HCEC 1CT (cell line): ENCODE measurements around the gene IQCE.

Source experiments
- DNase-seq: peaks from one replicate; pipeline ENCODE4 v3.0.0-alpha.2; 2017

The IQCE gene

DNA sequence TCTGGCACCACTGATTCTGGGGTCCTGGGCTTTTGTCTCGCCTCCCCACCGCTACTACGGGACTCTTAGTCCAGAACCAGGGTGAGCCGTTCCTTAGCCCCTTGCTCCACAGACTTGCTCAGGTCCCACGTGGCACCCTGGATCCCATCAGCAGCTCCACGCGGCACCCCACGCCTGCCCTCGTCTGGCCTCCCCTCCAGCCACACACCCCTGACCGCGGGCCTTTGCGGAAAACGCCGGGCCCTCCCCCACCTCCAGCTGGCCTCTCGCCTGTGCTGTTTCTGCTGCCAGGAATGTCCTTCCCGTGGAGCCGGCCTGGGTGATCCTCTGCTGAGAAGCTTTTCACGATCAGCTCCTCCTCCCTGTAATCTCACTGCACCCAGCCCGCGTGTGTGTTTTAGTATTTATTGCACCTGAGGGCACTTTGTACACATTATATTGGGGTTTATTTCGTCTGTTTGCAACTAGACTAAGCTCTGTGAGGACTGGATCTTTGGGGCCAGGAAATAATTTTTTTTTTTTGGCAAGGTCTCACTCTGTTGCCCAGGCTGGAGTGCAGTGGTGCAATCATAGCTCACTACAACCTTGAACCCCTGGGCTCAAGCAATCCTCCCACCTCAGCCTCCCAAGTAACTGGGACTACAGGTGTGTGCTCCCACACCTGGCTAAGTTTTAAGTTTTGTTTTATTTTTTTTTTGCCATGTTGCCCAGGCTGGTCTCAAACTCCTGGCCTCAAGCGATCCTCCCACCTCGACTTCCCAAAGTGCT, 62.5 kb downstream of the IQCE start:
- DNase-seq = no peak

DNA sequence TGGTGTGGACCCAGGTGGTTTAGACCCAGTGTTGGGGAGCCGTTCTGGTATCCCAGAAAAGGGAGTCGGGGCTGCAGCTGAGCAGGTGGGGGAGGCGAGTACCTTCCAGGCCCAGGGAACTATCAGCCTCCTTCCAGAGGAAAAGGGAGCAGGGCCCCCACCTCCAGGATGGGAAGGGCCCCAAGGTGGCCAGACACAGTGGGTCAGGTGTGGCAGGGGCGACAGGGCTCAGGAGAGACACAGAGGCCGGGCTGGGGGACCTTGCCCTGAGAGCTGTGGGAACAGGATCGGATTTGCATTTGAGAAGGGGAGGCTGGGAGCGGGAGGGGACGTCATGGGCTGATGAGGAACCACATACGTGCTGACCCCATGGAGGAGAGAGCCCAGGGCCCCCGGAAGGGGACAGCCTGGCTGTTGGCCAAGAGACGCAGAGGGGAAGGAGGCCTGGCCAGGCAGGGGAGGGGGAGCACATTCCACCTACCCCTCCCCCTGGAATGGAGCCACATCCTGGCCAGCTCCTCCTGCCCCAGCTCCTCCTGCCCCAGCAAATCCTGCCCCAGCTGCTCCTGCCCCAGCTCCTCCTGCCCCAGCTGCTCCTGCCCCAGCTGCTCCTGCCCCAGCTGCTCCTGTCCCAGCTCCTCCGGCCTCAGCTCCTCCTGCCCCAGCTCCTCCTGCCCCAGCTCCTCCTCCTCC, 63.3 kb downstream of the IQCE start:
- DNase-seq = no peak

DNA sequence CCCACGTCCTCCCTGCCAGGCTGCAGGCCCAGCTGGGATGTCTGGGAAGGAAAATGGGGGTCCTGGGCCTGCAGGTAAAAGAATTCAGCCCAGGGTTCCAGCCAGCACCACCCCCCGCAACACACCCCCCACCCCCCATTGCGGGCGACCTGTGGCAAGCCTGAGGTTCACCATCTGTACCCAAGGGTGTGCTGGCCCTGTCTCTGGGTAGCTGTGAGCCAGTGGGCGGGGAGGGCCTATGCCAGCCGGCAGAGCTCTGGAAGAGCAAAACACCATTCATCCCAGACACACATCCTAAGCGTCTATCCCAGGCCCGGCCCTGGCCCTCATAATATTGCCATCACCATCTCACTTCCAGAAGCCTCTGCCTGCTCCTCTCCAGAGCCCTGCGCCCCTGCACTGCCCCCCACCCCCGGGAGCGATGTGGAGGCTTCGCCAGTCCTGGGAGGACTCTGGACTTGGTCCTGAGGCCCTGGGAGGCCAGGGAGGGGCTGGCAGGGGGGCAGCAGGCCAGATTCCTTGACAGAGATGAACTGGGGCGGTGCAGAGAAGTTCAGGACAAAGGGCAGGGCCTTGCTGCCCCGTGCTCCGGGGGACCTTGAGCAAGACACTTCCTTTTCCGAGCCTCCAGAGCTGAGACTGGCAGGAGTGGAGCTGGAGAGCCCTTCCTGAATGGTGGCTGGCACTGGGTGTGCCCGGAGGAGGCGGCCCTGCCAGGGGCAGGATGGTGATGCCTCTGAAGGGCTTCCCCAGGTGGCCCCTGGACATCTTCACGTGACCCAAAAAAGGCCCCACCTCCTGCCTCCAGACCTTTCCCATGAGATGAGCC, 64.3 kb downstream of the IQCE start:
- DNase-seq = no peak

DNA sequence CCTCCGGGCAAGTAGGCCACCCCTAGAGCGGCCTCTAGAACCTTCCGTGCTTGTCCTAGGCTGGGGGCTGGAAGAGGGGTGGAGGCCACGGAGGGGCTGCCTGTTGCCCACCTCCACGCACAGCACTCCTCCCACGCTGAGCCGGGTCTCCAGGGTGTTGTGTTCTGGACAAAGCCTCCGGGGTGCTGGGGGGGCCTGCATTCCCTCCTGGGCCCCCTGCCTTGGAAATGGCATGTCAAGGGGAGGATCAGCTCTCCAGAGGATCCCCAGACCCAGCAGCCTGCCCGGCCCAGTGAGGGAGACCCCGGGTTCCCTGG, 64.9 kb downstream of the IQCE start:
- no peak for DNase-seq

DNA sequence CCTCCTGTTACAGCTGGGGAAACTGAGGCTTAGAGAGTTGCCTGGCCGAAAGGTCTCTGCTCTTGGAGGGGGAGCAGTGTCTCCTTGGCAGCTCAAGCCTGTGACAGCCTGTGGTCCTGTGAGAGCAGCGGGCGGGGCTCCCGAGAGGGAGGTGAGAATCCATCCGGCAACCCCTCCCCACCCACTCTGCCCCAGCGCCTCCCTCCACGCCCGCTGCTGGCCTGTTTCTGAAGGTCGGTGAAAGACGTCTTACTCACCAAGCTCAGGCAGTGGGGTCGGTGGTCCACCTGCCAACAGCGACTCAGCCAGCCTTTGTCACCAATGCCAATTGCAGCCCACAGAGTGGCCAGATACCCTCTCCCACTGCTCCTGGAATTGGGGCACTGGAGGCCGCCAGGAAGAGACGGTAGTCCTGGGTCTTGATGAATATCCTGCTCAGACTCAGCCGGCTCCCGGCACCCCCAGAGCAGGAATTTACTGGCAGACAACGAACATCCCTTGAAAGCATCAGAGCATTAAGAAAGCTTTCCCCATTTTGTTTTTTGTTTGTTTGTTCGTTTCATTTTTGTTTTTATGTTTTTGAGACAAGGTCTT, 65.6 kb downstream of the IQCE start:
- DNase-seq = no peak

DNA sequence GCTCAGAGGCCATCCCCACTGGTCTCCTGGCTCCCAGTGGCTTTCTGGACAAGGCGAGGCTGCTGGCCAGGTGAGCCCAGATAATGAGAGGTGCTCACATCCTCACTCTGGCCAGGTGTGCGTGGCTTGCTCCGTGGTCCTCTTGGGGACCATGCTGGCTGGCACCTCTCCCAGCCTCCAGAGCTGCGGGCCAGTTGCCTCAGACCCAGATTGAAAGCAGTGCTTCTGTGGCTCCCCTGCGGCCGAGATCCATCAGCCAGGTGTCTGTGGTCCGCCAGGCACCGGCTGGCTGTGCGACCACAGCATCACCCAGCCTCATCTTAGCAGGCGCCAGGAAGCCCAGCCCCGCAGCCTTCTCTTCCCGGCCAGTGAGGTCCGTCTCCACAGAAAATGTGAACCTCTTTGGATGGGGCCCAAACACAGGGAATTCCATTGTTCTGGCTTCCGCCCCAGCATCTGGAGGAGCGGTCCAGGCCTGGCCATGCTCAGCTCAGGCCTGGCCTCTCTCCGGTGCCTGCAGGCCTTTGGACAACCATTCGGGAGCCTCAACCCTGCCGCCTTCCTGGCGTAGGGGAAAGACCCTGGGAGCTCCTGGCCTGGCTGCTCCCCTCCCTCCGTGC, 67.8 kb downstream of the IQCE start:
- DNase-seq = no peak

DNA sequence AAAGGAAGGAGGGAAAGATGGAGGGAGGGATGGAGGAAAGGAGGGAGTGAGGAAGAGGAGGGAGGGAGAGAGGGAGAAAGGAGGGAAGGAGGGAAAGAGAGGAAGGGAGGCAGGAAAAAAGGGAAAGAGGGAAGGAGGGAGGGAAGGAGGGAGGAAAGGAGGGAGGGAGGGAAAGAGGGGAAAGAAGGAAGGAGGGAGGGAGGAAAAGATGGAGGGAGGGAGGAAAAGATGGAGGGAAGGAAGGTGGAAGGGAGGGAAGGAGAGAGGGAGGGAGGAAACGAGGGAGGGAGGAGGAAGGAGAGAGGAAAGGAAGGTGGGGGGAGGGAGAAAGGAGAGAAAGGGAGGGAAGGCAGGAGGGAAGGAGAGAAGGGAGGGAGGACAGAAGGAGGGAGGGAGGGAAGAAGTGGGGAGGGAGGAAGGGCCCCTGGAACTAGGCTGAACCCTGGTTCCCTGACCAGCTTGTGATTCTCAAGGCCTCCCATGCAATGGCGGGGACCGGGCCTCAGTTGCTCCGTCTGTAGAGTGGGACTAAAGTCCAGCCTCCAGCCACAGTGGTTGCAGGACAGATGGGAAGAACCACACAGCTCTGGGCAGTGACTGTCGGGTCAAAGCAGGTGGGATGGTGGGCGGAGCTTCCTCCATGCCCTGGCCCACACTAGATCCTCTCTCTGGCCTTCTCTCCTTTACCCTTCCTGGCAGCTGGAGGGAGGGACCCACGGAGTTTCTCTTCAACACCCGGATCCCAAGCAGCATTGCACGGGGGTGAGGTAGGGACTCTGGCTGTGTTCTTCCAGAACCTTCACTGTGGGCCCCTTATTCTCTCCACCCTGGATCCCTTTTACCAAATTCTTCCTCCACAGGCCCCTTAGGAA, 68.7 kb downstream of the IQCE start:
- no peak for DNase-seq

DNA sequence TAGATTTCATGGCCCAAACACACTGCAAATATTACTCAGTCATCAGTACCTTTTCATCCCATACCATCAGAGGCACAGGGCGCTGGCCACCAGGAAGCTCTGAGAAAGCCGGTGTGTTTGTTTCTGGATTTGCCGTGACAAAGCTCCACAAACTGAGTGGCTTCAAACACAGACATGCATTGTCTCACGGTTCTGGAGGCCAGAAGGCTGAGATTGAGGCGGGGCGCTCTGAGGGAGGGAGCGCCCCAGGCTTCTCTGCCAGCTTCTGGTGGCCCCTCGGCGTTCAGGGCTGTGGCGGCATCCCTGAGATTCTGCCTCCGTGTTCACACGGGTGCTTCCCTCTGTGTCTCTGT, 69.3 kb downstream of the IQCE start:
- no peak for DNase-seq

DNA sequence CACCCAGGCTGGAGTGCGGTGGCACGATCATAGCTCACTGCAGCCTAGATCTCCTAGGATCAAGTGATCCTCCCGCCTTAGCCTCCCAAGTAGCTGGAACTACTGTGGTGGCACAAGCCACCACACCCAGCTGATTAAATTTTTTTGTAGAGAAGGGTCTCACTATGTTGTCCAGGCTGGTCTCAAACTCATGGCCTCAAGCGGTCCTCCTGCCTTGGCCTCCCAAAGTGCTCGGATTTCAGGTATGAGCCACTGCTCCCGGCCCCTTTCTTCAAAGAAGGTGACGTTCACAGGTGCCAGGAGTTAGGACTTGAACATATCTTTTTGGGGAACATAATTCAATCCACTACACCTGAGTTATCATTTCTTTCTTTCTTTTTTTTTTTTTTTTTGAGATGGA, 70.1 kb downstream of the IQCE start:
- DNase-seq = no peak

DNA sequence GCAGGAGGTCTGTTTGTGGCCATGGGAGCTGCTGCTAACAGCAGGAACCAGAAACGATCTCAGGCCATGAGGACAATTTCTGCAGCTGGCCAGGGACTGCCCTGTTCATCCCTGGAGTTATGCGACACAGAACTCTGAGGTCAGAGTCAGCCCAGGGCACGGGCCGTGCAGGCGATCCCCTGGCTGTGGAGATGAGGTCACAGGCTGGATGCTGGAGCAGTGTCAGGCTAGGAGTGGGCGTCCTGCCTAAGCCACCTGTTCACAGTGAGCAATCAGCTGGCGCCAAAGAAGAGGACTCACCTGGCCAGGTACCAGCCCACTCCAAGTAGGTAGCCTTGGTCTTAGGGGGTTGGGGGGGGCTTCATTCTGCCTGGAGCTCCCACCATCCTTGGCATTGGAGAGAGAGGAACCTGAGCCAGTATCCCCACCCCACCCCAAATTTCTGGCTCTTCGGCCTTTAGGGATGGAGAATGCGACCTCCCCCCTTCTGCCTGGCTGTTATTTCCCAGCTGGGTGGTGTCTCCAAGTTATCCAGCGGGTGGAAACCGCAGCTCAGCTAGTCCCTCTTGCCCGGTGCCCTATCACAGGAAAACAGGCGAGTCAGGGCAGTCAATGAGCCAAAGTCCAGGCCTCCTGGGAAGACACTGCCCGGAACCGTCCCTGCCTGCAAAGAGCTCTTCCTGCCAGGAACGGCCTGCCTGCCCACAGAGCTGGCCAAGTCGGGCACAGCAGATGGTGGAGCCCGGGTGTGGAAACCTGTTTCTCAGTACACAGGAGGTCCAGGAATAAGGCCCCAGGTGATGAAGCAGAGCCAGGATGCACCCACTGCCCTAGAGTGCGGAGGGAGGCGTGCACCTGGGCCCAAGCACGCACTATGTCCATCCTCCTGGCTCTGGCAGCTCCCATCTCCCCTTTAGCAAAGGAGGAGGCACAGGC, 71.2 kb downstream of the IQCE start:
- no peak for DNase-seq

DNA sequence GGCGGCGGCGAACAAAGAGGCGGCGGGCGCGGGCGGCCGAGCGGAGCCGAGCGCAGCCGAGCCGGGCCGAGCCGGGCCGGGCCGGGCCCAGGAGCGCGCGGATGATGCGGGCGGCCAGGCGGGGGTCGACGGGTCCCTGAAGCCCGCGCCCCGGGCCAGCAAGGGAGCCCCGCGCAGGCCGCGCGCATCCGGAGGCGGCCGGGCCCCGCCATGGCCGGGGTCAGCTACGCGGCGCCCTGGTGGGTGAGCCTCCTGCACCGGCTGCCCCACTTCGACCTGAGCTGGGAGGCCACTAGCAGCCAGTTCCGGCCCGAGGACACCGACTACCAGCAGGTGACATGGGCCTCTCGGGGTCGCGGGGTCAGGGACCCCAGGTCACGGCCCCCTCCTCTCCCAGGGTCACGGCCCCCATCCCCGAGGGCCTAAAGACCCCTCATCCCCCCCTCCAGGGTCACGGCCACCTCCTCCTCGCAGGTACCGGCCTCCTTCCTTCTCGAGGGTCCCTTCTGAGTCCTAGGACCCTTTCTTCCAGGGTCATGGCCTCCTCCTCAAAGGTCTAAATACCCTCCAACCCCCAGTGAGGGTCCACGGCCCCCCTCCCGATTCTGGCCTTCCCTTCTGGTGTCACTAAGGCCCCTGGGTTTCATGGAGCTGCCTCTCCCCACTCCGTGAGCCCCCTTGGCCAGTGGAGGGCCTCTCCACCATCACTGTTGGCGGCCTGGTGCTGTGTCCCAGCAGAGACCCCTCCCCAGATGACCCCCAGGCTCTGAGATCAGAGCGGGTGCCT, 73.4 kb downstream of the IQCE start, which contains the start of gene TTYH3:
TTYH3 (plus strand) TSS at position 41 of the 787 bp plus-strand sequence; CDS start at position 211, 170 bp downstream.
- DNase-seq = no peak

DNA sequence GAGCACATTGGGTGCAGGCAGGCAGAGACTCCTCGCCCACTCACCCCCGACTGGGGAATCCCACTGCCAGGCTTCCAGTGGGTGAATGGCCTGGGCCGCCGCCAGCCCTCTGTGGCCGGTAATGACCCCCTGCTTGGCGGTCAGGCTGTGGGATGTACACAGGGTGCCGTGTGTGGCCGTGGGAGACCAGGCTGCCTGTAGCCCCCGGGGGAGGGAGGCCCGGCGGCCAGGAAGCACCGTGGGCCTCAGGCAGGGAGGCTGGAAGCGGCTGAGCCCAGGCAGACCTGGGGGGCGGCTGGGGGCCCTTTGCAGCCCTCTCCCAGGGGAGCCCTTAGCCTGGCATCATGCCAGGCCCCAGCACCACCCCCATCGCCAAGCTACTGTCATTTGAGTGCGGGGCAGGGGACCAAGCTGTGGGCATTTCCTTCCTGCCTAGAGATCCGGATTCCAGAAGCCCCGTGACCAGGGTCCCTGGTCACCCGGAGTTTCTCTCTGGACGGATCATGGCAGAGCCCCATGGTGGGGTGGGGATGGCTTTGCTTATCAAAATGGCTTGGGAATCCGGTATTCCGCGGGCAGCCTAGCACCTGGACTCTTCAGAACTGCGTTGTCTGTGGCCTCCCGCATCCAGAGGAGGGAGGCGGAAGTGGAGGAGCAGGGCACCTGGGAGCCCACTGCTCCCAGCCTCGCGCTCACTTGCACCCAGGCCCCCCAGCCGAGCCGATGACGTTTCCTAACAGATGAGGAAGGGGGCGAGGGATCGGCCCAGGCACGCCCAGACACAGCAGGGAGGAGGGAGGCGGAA, 74.2 kb downstream of the IQCE start:
- DNase-seq = peak; percentile 23

DNA sequence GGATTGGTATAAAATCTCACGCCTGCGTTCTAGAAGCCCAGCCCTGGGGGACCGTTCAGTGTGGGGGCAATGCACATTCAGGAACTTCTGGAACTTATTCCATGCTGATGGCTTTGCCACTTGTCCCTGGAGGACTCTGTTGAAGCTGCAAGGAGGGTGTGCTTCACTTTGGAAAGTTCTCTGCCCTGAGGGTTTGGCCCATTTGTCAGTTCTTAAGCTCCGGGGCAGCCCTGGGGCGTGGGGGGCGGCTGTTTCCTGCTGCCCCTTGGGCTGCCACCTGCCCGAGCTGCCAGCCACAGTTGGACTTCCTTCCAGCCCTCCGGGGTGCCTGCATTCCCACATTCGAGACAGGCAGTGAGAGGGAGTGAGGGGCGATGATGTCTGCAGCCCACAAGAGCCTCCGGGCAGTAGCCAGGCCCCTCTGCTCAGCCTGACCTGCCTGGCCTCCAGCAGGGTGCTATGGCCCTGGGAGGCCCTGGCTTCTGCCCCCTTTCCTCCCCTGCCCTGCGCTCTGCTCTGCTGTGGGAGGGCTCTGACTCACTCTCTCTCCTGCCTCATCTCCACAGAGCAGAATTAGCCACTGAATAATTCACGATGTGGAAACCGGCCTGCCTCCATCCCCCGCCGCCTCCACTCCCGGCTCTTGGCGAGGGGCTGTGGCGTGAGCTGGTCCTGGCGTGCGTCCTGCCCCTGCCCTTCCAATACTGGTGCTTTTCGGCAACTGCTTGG, 74.9 kb downstream of the IQCE start:
- DNase-seq = peak; percentile 86

DNA sequence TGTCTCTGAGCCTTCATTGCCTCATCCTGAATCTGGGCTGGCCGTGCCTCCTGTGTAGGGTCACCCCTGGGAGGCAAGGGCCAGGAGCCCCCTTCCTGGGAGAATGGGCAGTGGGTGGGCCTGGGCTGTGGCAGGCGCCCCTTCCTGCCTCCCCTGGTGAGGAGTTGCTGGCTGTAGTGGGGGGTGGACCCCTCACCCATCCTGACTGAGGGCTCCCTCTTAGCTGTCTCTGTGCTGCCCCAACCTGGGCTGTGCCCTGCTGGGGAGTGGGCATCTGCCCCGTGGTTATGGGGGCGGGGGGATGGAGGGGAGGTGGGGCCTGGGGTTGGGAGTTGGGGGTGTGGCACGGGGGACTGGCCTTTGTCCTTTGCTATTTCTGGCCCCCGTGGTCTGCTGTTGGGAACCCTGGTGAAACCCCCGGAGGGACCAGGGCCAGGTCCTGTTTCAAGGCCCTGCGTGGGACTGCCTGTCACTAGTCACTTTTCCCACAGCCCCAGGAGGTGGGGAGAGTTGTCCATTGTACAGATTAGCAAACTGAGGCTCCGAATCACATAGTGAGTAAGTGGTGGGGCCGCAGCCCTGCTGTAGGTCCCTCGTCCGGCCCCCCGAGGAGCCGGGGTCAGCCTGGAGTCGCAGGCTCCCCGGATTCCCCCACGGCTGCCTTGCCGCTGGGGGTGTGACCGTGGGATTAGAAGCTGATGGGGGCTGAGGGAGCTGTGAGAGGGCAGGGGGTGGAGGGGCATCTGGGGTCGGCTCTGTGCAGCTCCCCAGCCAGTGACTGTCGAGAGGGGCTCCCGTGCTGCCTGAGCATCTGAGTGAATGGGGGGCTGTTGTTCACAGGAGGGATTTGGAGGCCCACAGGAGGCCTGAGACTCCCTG, 75.7 kb downstream of the IQCE start:
- DNase-seq = no peak

DNA sequence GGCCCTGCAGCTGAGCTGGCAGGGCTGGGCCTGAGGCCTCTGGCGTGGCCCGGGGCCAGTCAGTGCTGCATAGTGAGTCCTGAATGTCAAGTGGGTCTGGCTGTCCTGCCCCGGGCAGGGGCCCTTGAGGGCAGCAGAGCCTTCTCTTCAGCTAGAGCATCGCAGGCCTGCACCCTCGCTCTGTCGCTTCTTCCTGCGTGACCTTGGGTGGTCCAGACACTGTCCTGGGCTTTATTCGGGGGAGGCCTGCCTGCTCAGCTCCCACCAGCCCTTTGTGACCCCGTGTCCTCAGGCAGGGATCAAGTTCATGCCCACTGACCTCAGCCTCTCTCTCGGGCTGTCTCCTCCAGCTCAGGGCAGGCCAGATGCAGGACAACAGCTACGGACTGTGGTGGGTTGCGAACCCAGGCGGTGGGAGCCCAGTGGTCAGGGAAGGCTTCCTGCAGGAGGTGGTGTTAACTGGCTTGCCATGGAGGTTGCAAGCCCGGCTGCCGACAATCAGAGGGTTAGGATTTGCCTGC, 76.4 kb downstream of the IQCE start:
- no peak for DNase-seq

DNA sequence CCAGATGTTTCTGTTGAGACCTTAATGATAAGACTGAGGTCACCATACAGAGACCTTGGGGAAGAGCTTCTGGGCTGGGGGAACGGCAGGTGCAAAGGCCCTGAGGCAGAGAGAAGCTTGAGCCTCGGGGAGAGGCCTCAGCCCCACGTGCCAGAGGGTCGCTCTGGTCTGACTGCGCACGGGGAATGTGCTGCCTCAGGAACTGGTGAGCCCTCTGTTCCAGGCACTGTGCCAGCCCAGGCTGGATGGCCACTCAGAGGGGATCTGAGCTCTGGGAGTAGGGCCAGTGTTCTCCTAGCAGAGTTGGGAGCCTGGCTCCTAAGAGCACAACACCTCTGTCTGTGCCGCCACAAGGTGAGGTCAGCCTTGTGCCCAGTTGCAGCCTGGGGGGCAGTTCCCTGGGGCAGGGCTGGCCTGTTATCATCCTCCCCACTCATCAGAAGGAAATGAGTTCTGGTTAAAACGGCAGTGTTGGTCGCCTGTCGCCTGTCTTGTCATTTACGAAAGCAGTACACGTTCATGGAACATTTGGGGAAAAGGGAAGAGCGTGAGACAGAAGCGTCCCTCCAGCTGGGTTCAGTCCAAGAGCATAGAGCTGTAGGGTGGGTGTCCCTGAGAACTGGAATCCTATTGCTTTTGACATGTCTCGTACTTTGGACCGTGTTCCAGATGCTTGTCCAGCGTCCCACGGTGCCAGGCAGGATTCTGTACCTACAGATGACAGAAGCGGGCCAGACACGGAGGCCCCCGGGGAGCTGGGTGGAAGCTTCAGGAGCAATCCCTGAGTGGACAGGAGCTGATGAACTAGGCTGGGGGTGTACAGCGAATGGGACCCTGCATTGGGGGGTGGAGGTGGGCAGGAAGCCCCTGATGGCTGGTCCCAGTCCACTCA, 77.3 kb downstream of the IQCE start:
- no peak for DNase-seq
